ENCODE measurements around the gene TLN1. TPM values are rescaled to one million over a fixed set of nuclear protein-coding genes. Genes with fewer than 3 reads are reported as not detected.

Gene TLN1
- polyA plus RNA-seq, 2 of the 4 experiments (the other 2 are of a cell fraction), result 65.5 to 108 TPM

DNA sequence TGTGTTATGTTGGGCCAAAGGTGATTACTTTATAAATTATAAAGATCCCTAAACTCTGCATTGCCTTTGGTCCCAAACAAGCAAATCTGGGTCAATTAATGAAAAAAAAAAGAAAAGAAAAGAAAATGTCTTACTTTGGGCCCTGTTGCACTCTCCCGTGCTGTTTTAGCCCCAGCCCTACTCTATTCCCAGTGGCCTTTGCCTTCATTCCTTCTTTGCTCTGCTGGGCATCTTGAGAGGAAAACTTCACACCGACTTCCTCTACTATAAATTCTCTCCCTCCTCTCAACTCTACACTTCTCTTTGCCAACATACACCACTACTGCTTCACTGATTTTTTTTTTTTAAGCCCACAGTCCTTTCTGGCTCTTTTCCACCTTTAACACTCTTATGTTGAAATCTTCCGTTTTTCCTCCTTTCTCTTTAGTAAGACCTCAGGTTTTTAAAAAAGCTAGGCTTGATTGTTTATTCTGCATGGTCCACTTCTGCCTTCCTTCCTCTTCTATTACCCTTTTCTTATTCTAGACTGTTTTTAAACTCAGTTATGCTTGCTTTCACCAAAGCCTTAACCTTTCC is 26.6 kb upstream of the TLN1 start:
- FAIRE-seq, result no peak
- 68% methylated on average over 3 of the region's 3 CpGs for WGBS (ENCODE audit: missing lambda C conversion rate)
- ChIA-PET POLR2A (interaction anchor here (0.6 kb wide), 1 partner anchor 9 kb away, joined by 3 read pairs; no protein-coding TSS in a partner anchor), CTCF (interaction anchor here (0.7 to 1.8 kb wide), 5 partner anchors 9 to 123 kb away, joined by 3 to 5 read pairs (median 4); partner anchors contain the start of gene RGP1)
- DNase-seq (ENCODE audit: low read depth in 1 of 2, low spot score in 1 of 2), result no peak
- Histone ChIP-seq H3K4me3 (no peak overlapping the region; the same call in 2 of the 3 replicates), H3K4me2 (peak overlapping the region; percentile 76), H3K27ac (peak overlapping the region in 1 of 2 experiments; percentile 97; a peak in 2 of 6 replicates), H3K4me1 (peaks cover 16% of the 10 kb centered on the region), H3K9me3 (no peaks in the 10 kb centered on the region)
- TF ChIP-seq SMC3 (IDR thresholded peaks at IDR 0.05) (no peak), RARB (CRISPR knock-in tag; IDR thresholded peaks at IDR 0.05) (no peak), CBX2 (IDR thresholded peaks at IDR 0.05; ENCODE audit: borderline replicate concordance, low read depth) (no peak), JUN (IDR thresholded peaks at IDR 0.05) (no peak)
- TF ChIP-seq, protein P1, sequence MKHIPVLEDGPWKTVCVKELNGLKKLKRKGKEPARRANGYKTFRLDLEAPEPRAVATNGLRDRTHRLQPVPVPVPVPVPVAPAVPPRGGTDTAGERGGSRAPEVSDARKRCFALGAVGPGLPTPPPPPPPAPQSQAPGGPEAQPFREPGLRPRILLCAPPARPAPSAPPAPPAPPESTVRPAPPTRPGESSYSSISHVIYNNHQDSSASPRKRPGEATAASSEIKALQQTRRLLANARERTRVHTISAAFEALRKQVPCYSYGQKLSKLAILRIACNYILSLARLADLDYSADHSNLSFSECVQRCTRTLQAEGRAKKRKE (CRISPR knock-in tag; IDR thresholded peaks at IDR 0.05; ENCODE audit: low read depth), result no peak
- ATAC-seq, result no peak

DNA sequence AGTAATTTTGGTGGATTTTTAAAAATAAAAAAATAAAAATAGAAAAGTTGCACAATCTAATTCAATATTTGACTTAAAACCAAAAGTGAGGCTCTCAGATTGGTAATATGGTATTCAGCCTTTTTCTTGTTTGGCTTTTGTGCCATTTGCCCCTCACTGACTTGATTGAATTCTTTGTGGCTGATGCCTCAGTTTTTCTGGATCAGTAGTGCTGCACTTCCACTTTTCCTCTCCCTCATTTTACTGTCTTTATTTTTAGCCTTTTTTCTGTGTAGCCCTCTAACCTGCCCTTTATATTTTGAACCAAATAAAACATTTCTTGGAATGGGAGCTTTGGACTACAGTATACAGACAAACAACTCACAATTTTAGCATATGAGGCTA is 25.9 kb upstream of the TLN1 start:
- H3K9me3 ChIP-seq, result no peaks in the 10 kb centered on the region
- peak overlapping the region; percentile 95 to 97 for H3K27ac ChIP-seq
- TF ChIP-seq JUN (IDR thresholded peaks at IDR 0.05) (no peak), HOXA7 (CRISPR knock-in tag; IDR thresholded peaks at IDR 0.05) (no peak), ZNF302 (CRISPR knock-in tag; IDR thresholded peaks at IDR 0.05) (no peak), NR3C1 (IDR thresholded peaks at IDR 0.05) (no peak), NPAS2 (CRISPR knock-in tag; IDR thresholded peaks at IDR 0.05; ENCODE audit: borderline replicate concordance) (no peak), FOXS1 (CRISPR knock-in tag; IDR thresholded peaks at IDR 0.05) (no peak), HDAC2 (IDR thresholded peaks at IDR 0.05) (no peak), RCOR1 (IDR thresholded peaks at IDR 0.05; ENCODE audit: low read depth, low read length) (no peak), CHD4 (IDR thresholded peaks at IDR 0.05; ENCODE audit: borderline replicate concordance) (no peak), TP53 (CRISPR knock-in tag; IDR thresholded peaks at IDR 0.05) (no peak), EHF (CRISPR knock-in tag; IDR thresholded peaks at IDR 0.05) (no peak), HOXB5 (CRISPR knock-in tag; IDR thresholded peaks at IDR 0.05) (no peak), SMC3 (IDR thresholded peaks at IDR 0.05) (no peak), SREBF2 (IDR thresholded peaks at IDR 0.05) (no peak)
- TF ChIP-seq, protein P2, sequence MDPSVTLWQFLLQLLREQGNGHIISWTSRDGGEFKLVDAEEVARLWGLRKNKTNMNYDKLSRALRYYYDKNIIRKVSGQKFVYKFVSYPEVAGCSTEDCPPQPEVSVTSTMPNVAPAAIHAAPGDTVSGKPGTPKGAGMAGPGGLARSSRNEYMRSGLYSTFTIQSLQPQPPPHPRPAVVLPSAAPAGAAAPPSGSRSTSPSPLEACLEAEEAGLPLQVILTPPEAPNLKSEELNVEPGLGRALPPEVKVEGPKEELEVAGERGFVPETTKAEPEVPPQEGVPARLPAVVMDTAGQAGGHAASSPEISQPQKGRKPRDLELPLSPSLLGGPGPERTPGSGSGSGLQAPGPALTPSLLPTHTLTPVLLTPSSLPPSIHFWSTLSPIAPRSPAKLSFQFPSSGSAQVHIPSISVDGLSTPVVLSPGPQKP (IDR thresholded peaks at IDR 0.05; ENCODE audit: low read depth, low read length), result no peak
- TF ChIP-seq, protein P3, sequence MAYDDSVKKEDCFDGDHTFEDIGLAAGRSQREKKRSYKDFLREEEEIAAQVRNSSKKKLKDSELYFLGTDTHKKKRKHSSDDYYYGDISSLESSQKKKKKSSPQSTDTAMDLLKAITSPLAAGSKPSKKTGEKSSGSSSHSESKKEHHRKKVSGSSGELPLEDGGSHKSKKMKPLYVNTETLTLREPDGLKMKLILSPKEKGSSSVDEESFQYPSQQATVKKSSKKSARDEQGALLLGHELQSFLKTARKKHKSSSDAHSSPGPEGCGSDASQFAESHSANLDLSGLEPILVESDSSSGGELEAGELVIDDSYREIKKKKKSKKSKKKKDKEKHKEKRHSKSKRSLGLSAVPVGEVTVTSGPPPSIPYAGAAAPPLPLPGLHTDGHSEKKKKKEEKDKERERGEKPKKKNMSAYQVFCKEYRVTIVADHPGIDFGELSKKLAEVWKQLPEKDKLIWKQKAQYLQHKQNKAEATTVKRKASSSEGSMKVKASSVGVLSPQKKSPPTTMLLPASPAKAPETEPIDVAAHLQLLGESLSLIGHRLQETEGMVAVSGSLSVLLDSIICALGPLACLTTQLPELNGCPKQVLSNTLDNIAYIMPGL (CRISPR knock-in tag; IDR thresholded peaks at IDR 0.05; ENCODE audit: borderline replicate concordance), result no peak
- TF ChIP-seq, protein P4, sequence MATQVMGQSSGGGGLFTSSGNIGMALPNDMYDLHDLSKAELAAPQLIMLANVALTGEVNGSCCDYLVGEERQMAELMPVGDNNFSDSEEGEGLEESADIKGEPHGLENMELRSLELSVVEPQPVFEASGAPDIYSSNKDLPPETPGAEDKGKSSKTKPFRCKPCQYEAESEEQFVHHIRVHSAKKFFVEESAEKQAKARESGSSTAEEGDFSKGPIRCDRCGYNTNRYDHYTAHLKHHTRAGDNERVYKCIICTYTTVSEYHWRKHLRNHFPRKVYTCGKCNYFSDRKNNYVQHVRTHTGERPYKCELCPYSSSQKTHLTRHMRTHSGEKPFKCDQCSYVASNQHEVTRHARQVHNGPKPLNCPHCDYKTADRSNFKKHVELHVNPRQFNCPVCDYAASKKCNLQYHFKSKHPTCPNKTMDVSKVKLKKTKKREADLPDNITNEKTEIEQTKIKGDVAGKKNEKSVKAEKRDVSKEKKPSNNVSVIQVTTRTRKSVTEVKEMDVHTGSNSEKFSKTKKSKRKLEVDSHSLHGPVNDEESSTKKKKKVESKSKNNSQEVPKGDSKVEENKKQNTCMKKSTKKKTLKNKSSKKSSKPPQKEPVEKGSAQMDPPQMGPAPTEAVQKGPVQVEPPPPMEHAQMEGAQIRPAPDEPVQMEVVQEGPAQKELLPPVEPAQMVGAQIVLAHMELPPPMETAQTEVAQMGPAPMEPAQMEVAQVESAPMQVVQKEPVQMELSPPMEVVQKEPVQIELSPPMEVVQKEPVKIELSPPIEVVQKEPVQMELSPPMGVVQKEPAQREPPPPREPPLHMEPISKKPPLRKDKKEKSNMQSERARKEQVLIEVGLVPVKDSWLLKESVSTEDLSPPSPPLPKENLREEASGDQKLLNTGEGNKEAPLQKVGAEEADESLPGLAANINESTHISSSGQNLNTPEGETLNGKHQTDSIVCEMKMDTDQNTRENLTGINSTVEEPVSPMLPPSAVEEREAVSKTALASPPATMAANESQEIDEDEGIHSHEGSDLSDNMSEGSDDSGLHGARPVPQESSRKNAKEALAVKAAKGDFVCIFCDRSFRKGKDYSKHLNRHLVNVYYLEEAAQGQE (IDR thresholded peaks at IDR 0.05), result no peak
- H3K4me3 ChIP-seq, result peak overlapping the region; percentile 83
- peak overlapping the region; percentile 76 for H3K4me2 ChIP-seq
- ChIA-PET CTCF (interaction anchor here (1.2 to 1.8 kb wide), 2 partner anchors 8 to 11 kb away, joined by 3 to 5 read pairs; partner anchors contain the start of gene RGP1), POLR2A (no interaction called here)
- peaks cover 16% of the 10 kb centered on the region for H3K4me1 ChIP-seq
- FAIRE-seq (no peak), ATAC-seq (no peak), DNase-seq (ENCODE audit: low read depth in 1 of 2, low spot score in 1 of 2) (no peak)

Data from A549 (cell line).